Keratinocyte (primary cell): Measurements from ENCODE around the gene HOXC6.
"Not testable (repeated sequence)": the region's sequence is repeated elsewhere in the genome, so short reads cannot be mapped to it uniquely, and the experiment has no call there.

Source experiments
- EZH2 ChIP-seq: IDR thresholded peaks from one replicate; pipeline ENCODE4 v1.6.1; 2012; ENCODE audit warnings: inconsistent platforms, mild to moderate bottlenecking, low read length, moderate library complexity
- TF ChIP-seq, protein P1 (sequence below), 3 experiments: IDR thresholded peaks in 1 of 3; conservative IDR thresholded peaks in 1 of 3; optimal IDR thresholded peaks in 1 of 3; 2 replicates in 2 of 3; 3 replicates in 1 of 3; pipeline versions ENCODE3 to v1.5.1; 2011; ENCODE audit warnings: low read length in 3 of 3, mild to moderate bottlenecking in 3 of 3, moderate library complexity in 2 of 3, control low read depth in 1 of 3, inconsistent platforms in 1 of 3; ENCODE audit not compliant: insufficient read depth in 2 of 3; ENCODE audit errors: extremely low read depth in 1 of 3

DNA sequence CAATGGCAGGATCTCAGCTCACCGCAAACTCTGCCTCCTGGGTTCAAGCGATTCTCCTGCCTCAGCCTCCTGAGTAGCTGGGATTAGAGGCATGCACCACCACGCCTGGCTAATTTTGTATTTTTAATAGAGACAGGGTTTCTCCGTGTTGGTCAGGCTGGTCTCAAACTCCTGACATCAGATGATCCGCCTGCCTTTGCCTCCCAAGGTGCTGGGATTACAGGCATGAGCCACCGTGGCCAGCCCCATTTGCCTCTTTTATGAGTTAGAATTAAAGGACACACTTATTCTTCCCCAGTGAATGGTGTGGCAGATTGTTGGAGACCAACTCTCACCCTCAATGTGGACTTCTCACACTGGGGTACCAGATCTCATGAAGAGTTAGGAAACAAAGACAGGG lies 13.8 kb downstream of the HOXC6 start:
- TF ChIP-seq, protein P1, sequence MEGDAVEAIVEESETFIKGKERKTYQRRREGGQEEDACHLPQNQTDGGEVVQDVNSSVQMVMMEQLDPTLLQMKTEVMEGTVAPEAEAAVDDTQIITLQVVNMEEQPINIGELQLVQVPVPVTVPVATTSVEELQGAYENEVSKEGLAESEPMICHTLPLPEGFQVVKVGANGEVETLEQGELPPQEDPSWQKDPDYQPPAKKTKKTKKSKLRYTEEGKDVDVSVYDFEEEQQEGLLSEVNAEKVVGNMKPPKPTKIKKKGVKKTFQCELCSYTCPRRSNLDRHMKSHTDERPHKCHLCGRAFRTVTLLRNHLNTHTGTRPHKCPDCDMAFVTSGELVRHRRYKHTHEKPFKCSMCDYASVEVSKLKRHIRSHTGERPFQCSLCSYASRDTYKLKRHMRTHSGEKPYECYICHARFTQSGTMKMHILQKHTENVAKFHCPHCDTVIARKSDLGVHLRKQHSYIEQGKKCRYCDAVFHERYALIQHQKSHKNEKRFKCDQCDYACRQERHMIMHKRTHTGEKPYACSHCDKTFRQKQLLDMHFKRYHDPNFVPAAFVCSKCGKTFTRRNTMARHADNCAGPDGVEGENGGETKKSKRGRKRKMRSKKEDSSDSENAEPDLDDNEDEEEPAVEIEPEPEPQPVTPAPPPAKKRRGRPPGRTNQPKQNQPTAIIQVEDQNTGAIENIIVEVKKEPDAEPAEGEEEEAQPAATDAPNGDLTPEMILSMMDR (optimal IDR thresholded peaks at IDR 0.05 in 1 of 3, IDR thresholded peaks at IDR 0.05 in 1 of 3, conservative IDR thresholded peaks at IDR 0.05 in 1 of 3; ENCODE audit: extremely low read depth in 1 of 3, insufficient read depth in 2 of 3, low read length in 3 of 3) = not testable (repeated sequence)
- not testable (repeated sequence) for TF ChIP-seq EZH2
